ENCODE measurements around the gene NBPF3. TPM values are rescaled to one million over a fixed set of nuclear protein-coding genes. Genes with fewer than 3 reads are reported as not detected.

NBPF3 gene
- total RNA-seq, 1 donor from 2014 or later, result 10.2 TPM

DNA sequence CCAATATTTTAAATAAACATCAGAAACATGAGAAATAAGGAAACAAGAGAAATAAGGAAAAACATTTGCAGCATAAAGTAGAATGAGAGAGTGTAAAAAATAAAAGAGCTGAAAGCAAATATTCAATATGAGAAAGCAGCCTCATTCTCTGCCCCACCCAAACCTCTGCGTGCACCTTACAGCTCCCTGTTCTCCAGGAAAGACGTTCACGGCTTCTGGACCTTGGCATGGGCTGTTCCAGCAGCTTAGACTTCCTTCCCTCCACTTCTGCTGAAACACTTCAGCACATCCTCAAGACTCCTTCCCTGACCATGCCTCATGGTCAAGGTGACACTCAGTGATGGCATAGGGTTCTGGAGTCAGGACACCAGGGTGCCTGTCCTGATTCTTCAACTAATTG, 92.6 kb downstream of the NBPF3 start:
- H3K36me3 ChIP-seq (ENCODE audit: control insufficient read depth, insufficient read depth, low read length), result no peaks in the 10 kb centered on the region
- no peak for DNase-seq (ENCODE audit: low read depth)
- TF ChIP-seq, protein P1, sequence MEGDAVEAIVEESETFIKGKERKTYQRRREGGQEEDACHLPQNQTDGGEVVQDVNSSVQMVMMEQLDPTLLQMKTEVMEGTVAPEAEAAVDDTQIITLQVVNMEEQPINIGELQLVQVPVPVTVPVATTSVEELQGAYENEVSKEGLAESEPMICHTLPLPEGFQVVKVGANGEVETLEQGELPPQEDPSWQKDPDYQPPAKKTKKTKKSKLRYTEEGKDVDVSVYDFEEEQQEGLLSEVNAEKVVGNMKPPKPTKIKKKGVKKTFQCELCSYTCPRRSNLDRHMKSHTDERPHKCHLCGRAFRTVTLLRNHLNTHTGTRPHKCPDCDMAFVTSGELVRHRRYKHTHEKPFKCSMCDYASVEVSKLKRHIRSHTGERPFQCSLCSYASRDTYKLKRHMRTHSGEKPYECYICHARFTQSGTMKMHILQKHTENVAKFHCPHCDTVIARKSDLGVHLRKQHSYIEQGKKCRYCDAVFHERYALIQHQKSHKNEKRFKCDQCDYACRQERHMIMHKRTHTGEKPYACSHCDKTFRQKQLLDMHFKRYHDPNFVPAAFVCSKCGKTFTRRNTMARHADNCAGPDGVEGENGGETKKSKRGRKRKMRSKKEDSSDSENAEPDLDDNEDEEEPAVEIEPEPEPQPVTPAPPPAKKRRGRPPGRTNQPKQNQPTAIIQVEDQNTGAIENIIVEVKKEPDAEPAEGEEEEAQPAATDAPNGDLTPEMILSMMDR (IDR thresholded peaks at IDR 0.05; ENCODE audit: insufficient read depth, low read length, poor library complexity, severe bottlenecking), result no peak
- H3K4me3 ChIP-seq (ENCODE audit: low read depth, low read length), result no peak overlapping the region
- H3K27me3 ChIP-seq (ENCODE audit: control insufficient read depth, insufficient read depth, low read length), result peaks cover 3% of the 10 kb centered on the region

DNA sequence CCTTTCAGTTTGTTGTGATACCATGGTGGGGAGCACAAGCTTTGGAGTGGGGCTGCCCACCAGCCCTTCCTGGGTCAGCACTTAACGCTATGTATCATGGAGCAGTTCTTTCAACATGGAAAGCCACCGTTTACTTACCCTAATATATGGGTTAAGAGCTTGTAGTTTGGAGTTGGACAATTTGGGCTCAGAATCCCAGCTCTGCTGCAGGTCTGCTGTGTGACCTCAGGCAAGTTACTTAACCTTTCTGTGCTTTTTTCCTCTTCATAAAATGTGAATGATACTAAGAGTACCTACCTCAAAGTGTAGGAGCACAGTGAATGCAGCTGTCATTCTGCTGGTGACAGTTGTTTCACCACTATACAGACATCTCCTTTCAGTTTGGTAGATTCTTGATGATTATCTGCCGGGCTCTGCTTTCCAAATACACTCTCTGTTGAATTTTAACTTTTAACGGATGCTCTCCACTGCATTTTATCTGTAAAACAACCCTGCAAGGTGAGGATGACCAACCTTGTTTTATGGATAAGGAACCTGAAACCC, 93.1 kb downstream of the NBPF3 start:
- DNase-seq (ENCODE audit: low read depth), result no peak

DNA sequence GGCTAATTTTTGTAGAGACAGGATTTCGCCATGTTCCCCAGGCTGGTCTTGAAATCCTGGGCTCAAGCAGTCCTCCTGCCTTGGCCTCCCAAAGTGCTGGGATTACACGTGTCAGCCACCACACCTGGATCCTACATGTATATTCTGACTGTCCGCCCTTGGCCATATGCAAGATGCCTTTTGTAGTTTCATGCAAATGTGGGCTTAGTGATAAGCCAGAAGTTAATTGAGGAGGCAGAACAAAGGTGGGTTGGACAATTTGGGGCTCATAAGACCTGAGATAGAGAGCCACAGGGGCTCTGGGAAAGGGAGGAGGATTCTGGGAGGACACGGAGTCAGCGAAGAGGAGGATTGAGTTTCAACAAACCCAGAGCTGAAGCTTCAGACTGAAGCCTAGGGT, 94.2 kb downstream of the NBPF3 start:
- H3K4me3 ChIP-seq (ENCODE audit: low read depth, low read length), result no peak overlapping the region
- DNase-seq (ENCODE audit: low read depth), result no peak
- TF ChIP-seq, protein P1 (IDR thresholded peaks at IDR 0.05; ENCODE audit: insufficient read depth, low read length, poor library complexity, severe bottlenecking), result no peak
- peaks cover 9% of the 10 kb centered on the region for H3K27me3 ChIP-seq (ENCODE audit: control insufficient read depth, insufficient read depth, low read length)
- H3K36me3 ChIP-seq (ENCODE audit: control insufficient read depth, insufficient read depth, low read length), result no peaks in the 10 kb centered on the region

More for the DNA sequence above, 93.1 kb downstream of the NBPF3 start:
- peaks cover 5% of the 10 kb centered on the region for H3K27me3 ChIP-seq (ENCODE audit: control insufficient read depth, insufficient read depth, low read length)
- no peak overlapping the region for H3K4me3 ChIP-seq (ENCODE audit: low read depth, low read length)
- TF ChIP-seq, protein P1 (IDR thresholded peaks at IDR 0.05; ENCODE audit: insufficient read depth, low read length, poor library complexity, severe bottlenecking), result no peak
- no peaks in the 10 kb centered on the region for H3K36me3 ChIP-seq (ENCODE audit: control insufficient read depth, insufficient read depth, low read length)

Other genes starting within 250 kb of the NBPF3 start
- gene ECE1, start 149.7 kb upstream of the NBPF3 start, total RNA-seq, result 181 and 185 TPM in 2 replicates
- gene ALPL, start 69.3 kb downstream of the NBPF3 start, total RNA-seq, result 5.1 and 7.3 TPM in 2 replicates
- 7.1 and 9.0 TPM in 2 replicates for gene RAP1GAP, start 229.2 kb downstream of the NBPF3 start, total RNA-seq